Measurements from ENCODE around the gene MAGEL2. TPM values are rescaled to one million over a fixed set of nuclear protein-coding genes. Genes with fewer than 3 reads are reported as not detected.

The MAGEL2 gene
- total and polyA plus RNA-seq, 2 donors (not counting 3 experiments of a cell fraction or from before 2014, with no cell fraction given): not detected

- dilution Hi-C loops (cut with MboI; ENCODE audit: extremely low pct_ligation_motif_present, low sequenced_read_pairs) (no loop called here), intact Hi-C loops (cut with micrococcal nuclease) (no loop called here)
- no peak for TF ChIP-seq JUN (IDR thresholded peaks at IDR 0.05; ENCODE audit: borderline replicate concordance, insufficient read depth, insufficient read length, low read depth)
- no peak for TF ChIP-seq CTCF (IDR thresholded peaks at IDR 0.05; ENCODE audit: extremely low read depth in 1 of 2, insufficient read depth in 1 of 2, low read depth in 1 of 2, low read length in 2 of 2)
- no peak for TF ChIP-seq POLR2A (IDR thresholded peaks at IDR 0.05; ENCODE audit: low read depth, low read length)
- TF ChIP-seq POLR2AphosphoS5 (IDR thresholded peaks at IDR 0.05; ENCODE audit: insufficient read depth, low read depth, low read length): no peak
- no peak for TF ChIP-seq MAX (IDR thresholded peaks at IDR 0.05; ENCODE audit: insufficient read depth, insufficient read length)
- no peak for TF ChIP-seq MYC (IDR thresholded peaks at IDR 0.05; ENCODE audit: low read depth, low read length)
- no peak for TF ChIP-seq EZH2 (IDR thresholded peaks at IDR 0.05; ENCODE audit: borderline replicate concordance, low read depth, low read length, severe bottlenecking)
- TF ChIP-seq GATA2 (IDR thresholded peaks at IDR 0.05; ENCODE audit: insufficient read depth, insufficient read length, low read depth, low read length): no peak
- TF ChIP-seq FOS (IDR thresholded peaks at IDR 0.05; ENCODE audit: borderline replicate concordance, insufficient read depth, low read length): no peak
- Histone ChIP-seq H3K27me3 (ENCODE audit: control insufficient read depth in 2 of 2, insufficient read depth in 2 of 2, low read length in 2 of 2) (no peaks in the 10 kb centered on the region), H4K20me1 (replicated peaks; ENCODE audit: control insufficient read depth, extremely low read depth, insufficient read depth, low read length) (no peaks in the 10 kb centered on the region), H3K36me3 (ENCODE audit: control insufficient read depth in 2 of 2, extremely low read depth in 1 of 2, insufficient read depth in 2 of 2, low read length in 2 of 2) (no peaks in the 10 kb centered on the region), H3K4me2 (ENCODE audit: insufficient read depth, low read length) (no peak overlapping the region), H2AFZ (ENCODE audit: low read depth, low read length) (no peak overlapping the region), H3K4me1 (ENCODE audit: control insufficient read depth, extremely low read depth, insufficient read depth, low read length) (no peaks in the 10 kb centered on the region), H3K9me3 (replicated peaks; ENCODE audit: control insufficient read depth, insufficient read depth, low read length) (no peaks in the 10 kb centered on the region), H3K9ac (replicated peaks; ENCODE audit: extremely low read depth, insufficient read depth, low read length) (no peak overlapping the region), H3K4me3 (replicated peaks in 1 of 3; ENCODE audit: insufficient read depth in 1 of 3, low read depth in 1 of 3, low read length in 3 of 3) (no peak overlapping the region), H3K27ac (ENCODE audit: insufficient read depth, low read depth, low read length) (no peak overlapping the region), H3K9me1 (replicated peaks; ENCODE audit: control insufficient read depth, extremely low read depth, insufficient read depth, low read length) (no peaks in the 10 kb centered on the region), H3K79me2 (ENCODE audit: control insufficient read depth, insufficient read depth, low read length) (no peaks in the 10 kb centered on the region)
- no TSS peak for BruUV-seq (replicated peaks)
- ChIA-PET CTCF (no interaction called here), POLR2A (no interaction called here)
- no peak for FAIRE-seq
- no peak for DNase-seq (ENCODE audit: low read depth, low spot score)
These were observed 31.1 kb downstream of the MAGEL2 start for GRCh38 chr15:23616536-23616935.
